WERI-Rb-1 (cell line): ENCODE measurements around the gene GFI1B.
"Not testable (repeated sequence)": the region's sequence is repeated elsewhere in the genome, so short reads cannot be mapped to it uniquely, and the experiment has no call there.

Source experiments
- DNase-seq: peaks from one replicate; pipeline ENCODE4 v3.0.0-alpha.2; 2020
- H3K27ac ChIP-seq: fragments of 250-450 bp; sonication (Bioruptor Pico); 2 replicates; pipeline ENCODE4 v1.5.1; 2020; ENCODE audit warnings: mild to moderate bottlenecking, moderate library complexity
- H3K27me3 ChIP-seq: fragments of 250-450 bp; sonication (Bioruptor Pico); 2 replicates; pipeline ENCODE4 v1.5.1; 2021; ENCODE audit warnings: mild to moderate bottlenecking, low read depth, moderate library complexity; ENCODE audit not compliant: insufficient read depth, severe bottlenecking
- H3K36me3 ChIP-seq: fragments of 250-450 bp; sonication (Bioruptor Pico); 2 replicates; pipeline ENCODE4 v1.5.1; 2020; ENCODE audit warnings: mild to moderate bottlenecking, moderate library complexity
- H3K4me3 ChIP-seq: 2 replicates; pipeline ENCODE4 v1.5.1; 2011; ENCODE audit warnings: low read depth, mild to moderate bottlenecking, control low read depth, low read length
- H3K9me3 ChIP-seq: fragments of 250-450 bp; sonication (Bioruptor Pico); 2 replicates; pipeline ENCODE4 v1.5.1; 2021; ENCODE audit warnings: mild to moderate bottlenecking, moderate library complexity; ENCODE audit not compliant: severe bottlenecking
- CTCF ChIP-seq: IDR thresholded peaks from 2 replicates; pipeline ENCODE4 v1.5.1; 2011; ENCODE audit warnings: low read depth, mild to moderate bottlenecking, control low read depth, inconsistent platforms, low read length

Gene GFI1B

GRCh38 chr9:133037775-133038515, 59.5 kb downstream of the GFI1B start:
- H3K9me3 ChIP-seq = no peaks in the 10 kb centered on the region
- no peak overlapping the region for H3K4me3 ChIP-seq
- H3K27ac ChIP-seq = no peak overlapping the region
- no peaks in the 10 kb centered on the region for H3K27me3 ChIP-seq
- H3K36me3 ChIP-seq = peaks cover 86% of the 10 kb centered on the region
- TF ChIP-seq CTCF = no peak
- DNase-seq = no peak

- peak; percentile 65 for TF ChIP-seq CTCF
- peaks cover 87% of the 10 kb centered on the region for H3K36me3 ChIP-seq
- not testable (repeated sequence) for H3K9me3 ChIP-seq, H3K27me3 ChIP-seq, H3K27ac ChIP-seq, H3K4me3 ChIP-seq
- peak; percentile 81 for DNase-seq
These were observed 62.5 kb downstream of the GFI1B start for GRCh38 chr9:133040892-133041479.
